Liver (tissue), 9 donors: ENCODE data around the gene ONECUT1. TPM values are rescaled to one million over a fixed set of nuclear protein-coding genes. Genes with fewer than 3 reads are reported as not detected.

Experiments
- DNase-seq: peaks from one replicate; pipeline ENCODE4 v3.0.0-alpha.2; 2017; ENCODE audit warnings: low spot score
- H3K27ac ChIP-seq, 2 donors: one replicate each; pipeline ENCODE4 v1.7.0; 2013; ENCODE audit warnings: inconsistent platforms in 2 of 2, low read length in 2 of 2, control low read depth in 1 of 2, low read depth in 1 of 2, mild to moderate bottlenecking in 1 of 2
- H3K27me3 ChIP-seq, 4 donors: one replicate each; pipeline versions ENCODE4 v1.6.1 to v1.7.0; 2013; ENCODE audit warnings: low read length in 3 of 4, inconsistent platforms in 1 of 4, mild to moderate bottlenecking in 1 of 4, moderate library complexity in 1 of 4; ENCODE audit not compliant: control insufficient read depth in 4 of 4, insufficient read depth in 4 of 4
- H3K36me3 ChIP-seq, 4 donors: one replicate each; pipeline versions ENCODE4 v1.6.1 to v1.7.0; 2013; ENCODE audit warnings: low read length in 3 of 4, mild to moderate bottlenecking in 3 of 4, low read depth in 1 of 4, moderate library complexity in 1 of 4; ENCODE audit not compliant: control insufficient read depth in 4 of 4, insufficient read depth in 3 of 4
- H3K4me1 ChIP-seq, 4 donors: one replicate each; pipeline versions ENCODE4 v1.6.1 to v1.7.0; 2013; ENCODE audit warnings: low read length in 3 of 4, mild to moderate bottlenecking in 3 of 4, moderate library complexity in 1 of 4; ENCODE audit not compliant: control insufficient read depth in 4 of 4, insufficient read depth in 4 of 4
- H3K4me3 ChIP-seq, 3 donors: one replicate each; pipeline versions ENCODE4 v1.6.1 to v1.7.0; 2013; ENCODE audit warnings: low read length in 3 of 3, control low read depth in 1 of 3, low read depth in 1 of 3, mild to moderate bottlenecking in 1 of 3
- H3K9ac ChIP-seq, 2 donors: one replicate each; pipeline ENCODE4 v1.7.0; 2013; ENCODE audit warnings: low read length in 2 of 2, mild to moderate bottlenecking in 2 of 2, moderate library complexity in 2 of 2, control low read depth in 1 of 2, low read depth in 1 of 2
- H3K9me3 ChIP-seq, 4 donors: one replicate each; pipeline versions ENCODE4 v1.6.1 to v1.7.0; 2013; ENCODE audit warnings: low read length in 3 of 4; ENCODE audit not compliant: control insufficient read depth in 4 of 4
- CTCF ChIP-seq: fragments of 150-350 bp; IDR thresholded peaks from 2 replicates; pipeline ENCODE4 v1.5.1; 2017; ENCODE audit warnings: improper control_type of control experiment, low read depth, low read length; ENCODE audit not compliant: missing input control
- EGR1 ChIP-seq, 2 donors: IDR thresholded peaks; 2 replicates each; pipeline ENCODE4 v1.6.1; 2016 to 2018; ENCODE audit warnings: antibody characterized with exemption in 2 of 2, low read depth in 2 of 2
- FOXA1 ChIP-seq: IDR thresholded peaks from 2 replicates; pipeline ENCODE4 v1.6.1; 2016; ENCODE audit warnings: antibody characterized with exemption
- FOXA2 ChIP-seq: IDR thresholded peaks from 2 replicates; pipeline ENCODE4 v1.6.1; 2016; ENCODE audit warnings: antibody characterized with exemption
- GABPA ChIP-seq, 2 donors: IDR thresholded peaks in 1 of 2; conservative IDR thresholded peaks in 1 of 2; 2 replicates each; pipeline ENCODE4 v1.6.1; 2016; ENCODE audit warnings: antibody characterized with exemption in 2 of 2, mild to moderate bottlenecking in 1 of 2, moderate library complexity in 1 of 2
- HNF4A ChIP-seq, 2 donors: conservative IDR thresholded peaks; 2 replicates each; pipeline ENCODE4 v1.6.1; 2016; ENCODE audit warnings: antibody characterized with exemption in 2 of 2, mild to moderate bottlenecking in 2 of 2
- HNF4G ChIP-seq: IDR thresholded peaks from 2 replicates; pipeline ENCODE4 v1.6.1; 2016; ENCODE audit warnings: antibody characterized with exemption
- JUND ChIP-seq, 2 donors: IDR thresholded peaks; 2 replicates each; pipeline ENCODE4 v1.6.1; 2016; ENCODE audit warnings: antibody characterized with exemption in 2 of 2
- NR2F2 ChIP-seq: IDR thresholded peaks from 2 replicates; pipeline ENCODE4 v1.6.1; 2016; ENCODE audit warnings: antibody characterized with exemption
- RAD21 ChIP-seq, 2 donors: IDR thresholded peaks; 2 replicates each; pipeline ENCODE4 v1.6.1; 2016; ENCODE audit warnings: antibody characterized with exemption in 2 of 2, mild to moderate bottlenecking in 2 of 2
- RXRA ChIP-seq, 2 donors: IDR thresholded peaks; 2 replicates each; pipeline ENCODE4 v1.6.1; 2017 to 2018; ENCODE audit warnings: antibody characterized with exemption in 2 of 2, mild to moderate bottlenecking in 1 of 2
- SP1 ChIP-seq: IDR thresholded peaks from 2 replicates; pipeline ENCODE4 v1.6.1; 2018; ENCODE audit warnings: antibody characterized with exemption, mild to moderate bottlenecking
- TAF1 ChIP-seq: conservative IDR thresholded peaks from 2 replicates; pipeline ENCODE4 v1.6.1; 2016; ENCODE audit warnings: antibody characterized with exemption, mild to moderate bottlenecking
- YY1 ChIP-seq: IDR thresholded peaks from 2 replicates; pipeline ENCODE4 v1.6.1; 2016; ENCODE audit warnings: antibody characterized with exemption, mild to moderate bottlenecking
- ZBTB33 ChIP-seq: IDR thresholded peaks from 2 replicates; pipeline ENCODE4 v1.6.1; 2016; ENCODE audit warnings: antibody characterized with exemption
- WGBS: extraction: QIAGEN DNeasy Blood & Tissue Kit; methylation state at CpG from one replicate; pipeline ENCODE4 v1.1.7; 2013; 5-methylcytosine and 5-hydroxymethylcytosine counted together
- polyA plus RNA-seq, 2 donors: library from polyadenylated mRNA; stranded (reverse) in 1 of 2; unstranded in 1 of 2; fragments of 200-250 nt in 1 of 2; fragments of >200 nt in 1 of 2; fragmentation: Nextera tagmentation in 1 of 2; extraction: Ambion mirVana in 1 of 2; gene quantifications; one replicate each; pipeline versions ENCODE4 v1.2.1 to v1.2.3, GENCODE V29; 2013 to 2015
- total RNA-seq, 2 donors: library from RNA; depleted of rRNA; stranded (reverse); fragments of >200 nt; gene quantifications; one replicate each; pipeline ENCODE4 v1.2.3, GENCODE V29; 2014
- TF ChIP-seq, protein P1 (sequence below): IDR thresholded peaks from 2 replicates; pipeline ENCODE4 v1.6.1; 2016; ENCODE audit warnings: antibody characterized with exemption
- TF ChIP-seq, protein P2 (sequence below): IDR thresholded peaks from 2 replicates; pipeline ENCODE4 v1.6.1; 2016; ENCODE audit warnings: antibody characterized with exemption, mild to moderate bottlenecking
- TF ChIP-seq, protein P3 (sequence below): IDR thresholded peaks from 2 replicates; pipeline ENCODE4 v1.6.1; 2016; ENCODE audit warnings: antibody characterized with exemption
- donor health status: healthy.
- donor health status: healthy.
- donor health status: healthy.
- donor health status: healthy.
- donor health status: healthy.

ONECUT1 gene
- total and polyA plus RNA-seq, 4 donors: 7.7 to 51.0 (median 14.8) TPM

GRCh38 chr15:52731732-52732470, 58.2 kb downstream of the ONECUT1 start:
- Histone ChIP-seq H3K9me3 (no peaks in the 10 kb centered on the region), H3K27me3 (no peaks in the 10 kb centered on the region), H3K36me3 (no peaks in the 10 kb centered on the region), H3K9ac (no peak overlapping the region), H3K4me3 (no peak overlapping the region), H3K27ac (no peak overlapping the region), H3K4me1 (peaks cover 5 to 23% (median 16%) of the 10 kb centered on the region in 4 donors)
- WGBS: 63% methylated on average over 2 of the region's 2 CpGs
- no peak for TF ChIP-seq HNF4A (conservative IDR thresholded peaks at IDR 0.05)
- TF ChIP-seq, protein P1, sequence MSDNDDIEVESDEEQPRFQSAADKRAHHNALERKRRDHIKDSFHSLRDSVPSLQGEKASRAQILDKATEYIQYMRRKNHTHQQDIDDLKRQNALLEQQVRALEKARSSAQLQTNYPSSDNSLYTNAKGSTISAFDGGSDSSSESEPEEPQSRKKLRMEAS: no peak
- no peak for TF ChIP-seq YY1
- TF ChIP-seq EGR1 (IDR thresholded peaks at IDR 0.05; ENCODE audit: low read depth in 2 of 2): no peak
- no peak for TF ChIP-seq FOXA2
- TF ChIP-seq, protein P2, sequence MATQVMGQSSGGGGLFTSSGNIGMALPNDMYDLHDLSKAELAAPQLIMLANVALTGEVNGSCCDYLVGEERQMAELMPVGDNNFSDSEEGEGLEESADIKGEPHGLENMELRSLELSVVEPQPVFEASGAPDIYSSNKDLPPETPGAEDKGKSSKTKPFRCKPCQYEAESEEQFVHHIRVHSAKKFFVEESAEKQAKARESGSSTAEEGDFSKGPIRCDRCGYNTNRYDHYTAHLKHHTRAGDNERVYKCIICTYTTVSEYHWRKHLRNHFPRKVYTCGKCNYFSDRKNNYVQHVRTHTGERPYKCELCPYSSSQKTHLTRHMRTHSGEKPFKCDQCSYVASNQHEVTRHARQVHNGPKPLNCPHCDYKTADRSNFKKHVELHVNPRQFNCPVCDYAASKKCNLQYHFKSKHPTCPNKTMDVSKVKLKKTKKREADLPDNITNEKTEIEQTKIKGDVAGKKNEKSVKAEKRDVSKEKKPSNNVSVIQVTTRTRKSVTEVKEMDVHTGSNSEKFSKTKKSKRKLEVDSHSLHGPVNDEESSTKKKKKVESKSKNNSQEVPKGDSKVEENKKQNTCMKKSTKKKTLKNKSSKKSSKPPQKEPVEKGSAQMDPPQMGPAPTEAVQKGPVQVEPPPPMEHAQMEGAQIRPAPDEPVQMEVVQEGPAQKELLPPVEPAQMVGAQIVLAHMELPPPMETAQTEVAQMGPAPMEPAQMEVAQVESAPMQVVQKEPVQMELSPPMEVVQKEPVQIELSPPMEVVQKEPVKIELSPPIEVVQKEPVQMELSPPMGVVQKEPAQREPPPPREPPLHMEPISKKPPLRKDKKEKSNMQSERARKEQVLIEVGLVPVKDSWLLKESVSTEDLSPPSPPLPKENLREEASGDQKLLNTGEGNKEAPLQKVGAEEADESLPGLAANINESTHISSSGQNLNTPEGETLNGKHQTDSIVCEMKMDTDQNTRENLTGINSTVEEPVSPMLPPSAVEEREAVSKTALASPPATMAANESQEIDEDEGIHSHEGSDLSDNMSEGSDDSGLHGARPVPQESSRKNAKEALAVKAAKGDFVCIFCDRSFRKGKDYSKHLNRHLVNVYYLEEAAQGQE: no peak
- TF ChIP-seq, protein P3, sequence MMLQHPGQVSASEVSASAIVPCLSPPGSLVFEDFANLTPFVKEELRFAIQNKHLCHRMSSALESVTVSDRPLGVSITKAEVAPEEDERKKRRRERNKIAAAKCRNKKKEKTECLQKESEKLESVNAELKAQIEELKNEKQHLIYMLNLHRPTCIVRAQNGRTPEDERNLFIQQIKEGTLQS: no peak
- TF ChIP-seq GABPA (IDR thresholded peaks at IDR 0.05 in 1 of 2, conservative IDR thresholded peaks at IDR 0.05 in 1 of 2): no peak
- no peak for TF ChIP-seq RXRA (IDR thresholded peaks at IDR 0.05)
- no peak for TF ChIP-seq ZBTB33
- TF ChIP-seq RAD21 (IDR thresholded peaks at IDR 0.05): no peak
- no peak for TF ChIP-seq NR2F2
- TF ChIP-seq HNF4G: no peak
- no peak for TF ChIP-seq FOXA1
- no peak for TF ChIP-seq CTCF
- no peak for TF ChIP-seq SP1
- TF ChIP-seq JUND (IDR thresholded peaks at IDR 0.05): no peak
- TF ChIP-seq TAF1: no peak
- no peak for DNase-seq
